ENCODE measurements around the gene KIF11. TPM values are rescaled to one million over a fixed set of nuclear protein-coding genes. Genes with fewer than 3 reads are reported as not detected.

Gene KIF11
- total and polyA plus RNA-seq, 2 of the 13 experiments (the other 11 are each of a cell fraction or from before 2014, with no cell fraction given): 8.7 to 38.4 TPM

- no peak; the same call in 1 of the 2 replicates for TF ChIP-seq ZSCAN20 (CRISPR knock-in tag; IDR thresholded peaks at IDR 0.05; ENCODE audit: borderline replicate concordance)
- TF ChIP-seq ZNF780A (CRISPR knock-in tag; IDR thresholded peaks at IDR 0.05): no peak
- TF ChIP-seq SOX13 (IDR thresholded peaks at IDR 0.05): no peak
- TF ChIP-seq SOX13 (CRISPR knock-in tag; conservative IDR thresholded peaks at IDR 0.05 in 1 of 2, IDR thresholded peaks at IDR 0.05 in 1 of 2): peak in 1 of 2 experiments; percentile 45; a peak in 2 of 4 replicates
- no peak for TF ChIP-seq SP2 (CRISPR knock-in tag; IDR thresholded peaks at IDR 0.05)
- TF ChIP-seq LCORL (IDR thresholded peaks at IDR 0.05): no peak
- TF ChIP-seq LCORL (CRISPR knock-in tag; IDR thresholded peaks at IDR 0.05): peak; percentile 52
- no peak for TF ChIP-seq AGO1 (IDR thresholded peaks at IDR 0.05; ENCODE audit: low read depth, low read length, poor library complexity, severe bottlenecking)
- no peak for TF ChIP-seq RCOR2 (CRISPR knock-in tag; IDR thresholded peaks at IDR 0.05)
- 0 out of 2 replicates have a peak, but pooled peaks have one; percentile 69 for TF ChIP-seq HES4 (CRISPR knock-in tag; IDR thresholded peaks at IDR 0.05; ENCODE audit: borderline replicate concordance)
- no peak for TF ChIP-seq NFE2 (CRISPR knock-in tag; IDR thresholded peaks at IDR 0.05)
- TF ChIP-seq SNRNP70 (IDR thresholded peaks at IDR 0.05; ENCODE audit: low read depth, low read length): no peak
- peak; percentile 75; the same call in 1 of the 2 replicates for TF ChIP-seq ZNF83 (CRISPR knock-in tag; IDR thresholded peaks at IDR 0.05; ENCODE audit: borderline replicate concordance)
- TF ChIP-seq ZFYVE20 (CRISPR knock-in tag; IDR thresholded peaks at IDR 0.05; ENCODE audit: borderline replicate concordance, low read depth): no peak
- no peak for TF ChIP-seq ZMYM3 (CRISPR knock-in tag; IDR thresholded peaks at IDR 0.05)
- TF ChIP-seq ZBTB43 (CRISPR knock-in tag; conservative IDR thresholded peaks at IDR 0.05): no peak
- peak; percentile 52; the same call in 1 of the 2 replicates for TF ChIP-seq NFKB2 (CRISPR knock-in tag; IDR thresholded peaks at IDR 0.05; ENCODE audit: borderline replicate concordance)
- no peak for TF ChIP-seq HNRNPL (IDR thresholded peaks at IDR 0.05; ENCODE audit: low read depth, low read length)
- no peak for TF ChIP-seq ZNF713 (CRISPR knock-in tag; IDR thresholded peaks at IDR 0.05)
- 0 out of 2 replicates have a peak, but pooled peaks have one; percentile 23 for TF ChIP-seq FOXJ3 (CRISPR knock-in tag; IDR thresholded peaks at IDR 0.05; ENCODE audit: borderline replicate concordance)
- no peak for TF ChIP-seq PLRG1 (conservative IDR thresholded peaks at IDR 0.05)
- peak; percentile 72 for TF ChIP-seq HOXA3 (CRISPR knock-in tag; IDR thresholded peaks at IDR 0.05)
- TF ChIP-seq SUZ12 (IDR thresholded peaks at IDR 0.05; ENCODE audit: low read depth, low read length): peak; percentile 62
- TF ChIP-seq HNF4G (IDR thresholded peaks at IDR 0.05; ENCODE audit: borderline replicate concordance, low read depth, low read length): no peak
- no peak for TF ChIP-seq HNF4G (CRISPR knock-in tag; IDR thresholded peaks at IDR 0.05; ENCODE audit: borderline replicate concordance, low read depth)
- TF ChIP-seq SRF (IDR thresholded peaks at IDR 0.05; ENCODE audit: low read depth, low read length): no peak
- peak; percentile 86 for TF ChIP-seq NFYB (CRISPR knock-in tag; IDR thresholded peaks at IDR 0.05)
- no peak for TF ChIP-seq ZFP37 (CRISPR knock-in tag; IDR thresholded peaks at IDR 0.05; ENCODE audit: borderline replicate concordance)
- TF ChIP-seq, protein P1, sequence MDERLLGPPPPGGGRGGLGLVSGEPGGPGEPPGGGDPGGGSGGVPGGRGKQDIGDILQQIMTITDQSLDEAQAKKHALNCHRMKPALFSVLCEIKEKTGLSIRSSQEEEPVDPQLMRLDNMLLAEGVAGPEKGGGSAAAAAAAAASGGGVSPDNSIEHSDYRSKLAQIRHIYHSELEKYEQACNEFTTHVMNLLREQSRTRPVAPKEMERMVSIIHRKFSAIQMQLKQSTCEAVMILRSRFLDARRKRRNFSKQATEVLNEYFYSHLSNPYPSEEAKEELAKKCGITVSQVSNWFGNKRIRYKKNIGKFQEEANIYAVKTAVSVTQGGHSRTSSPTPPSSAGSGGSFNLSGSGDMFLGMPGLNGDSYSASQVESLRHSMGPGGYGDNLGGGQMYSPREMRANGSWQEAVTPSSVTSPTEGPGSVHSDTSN (CRISPR knock-in tag; IDR thresholded peaks at IDR 0.05): no peak
- no peak for TF ChIP-seq TOE1 (CRISPR knock-in tag; IDR thresholded peaks at IDR 0.05)
- TF ChIP-seq FOXK1 (CRISPR knock-in tag; IDR thresholded peaks at IDR 0.05; ENCODE audit: borderline replicate concordance, low read depth): peak; percentile 72; the same call in 1 of the 2 replicates
These were observed at the start of gene KIF11 (continued) for GRCh38 chr10:92592761-92593618.

All from HepG2 (cell line).